Activated CD8-positive, alpha-beta memory T cell treated with anti-CD3 and anti-CD28 coated beads, Interleukin-2, amount 10 ng/mL, durations not matched to agents 7 days and 5 days (primary cell): ENCODE results near the gene MINAR2. TPM values are rescaled to one million over a fixed set of nuclear protein-coding genes. Genes with fewer than 3 reads are reported as not detected.

Experiments
- total RNA-seq, 2 experiments: library from RNA; stranded (reverse); gene quantifications; one replicate each; pipeline ENCODE4 v1.2.3, GENCODE V29; 2021

MINAR2 gene
- total RNA-seq, 2 experiments from 2014 or later = not detected

Other genes with a start within 250 kb of the MINAR2 start
- not detected for gene CHSY3, start 156.4 kb downstream of the MINAR2 start, total RNA-seq